ENCODE results near the gene TEPSIN. TPM values are rescaled to one million over a fixed set of nuclear protein-coding genes. Genes with fewer than 3 reads are reported as not detected.
A peak's percentile ranks its signal among the peaks of the same experiment; 100 is the strongest.

Gene TEPSIN
- polyA plus RNA-seq, 2 donors, result 21.6 to 40.3 TPM

- WGBS, 2 donors, result 28 to 40% methylated on average over 11 of the region's 11 CpGs
- Histone ChIP-seq H3K4me3 (ENCODE audit: low read depth in 1 of 2, low read length in 2 of 2) (no peak overlapping the region), H3K27ac (ENCODE audit: low read depth in 2 of 2, low read length in 1 of 2) (no peak overlapping the region), H3K4me1 (ENCODE audit: control insufficient read depth in 2 of 2, insufficient read depth in 2 of 2, low read length in 1 of 2) (peaks cover 6 to 20% of the 10 kb centered on the region in 2 donors), H3K36me3 (ENCODE audit: control insufficient read depth in 2 of 2, insufficient read depth in 2 of 2, low read length in 1 of 2) (peaks cover 0 to 4% of the 10 kb centered on the region in 2 donors), H3K27me3 (ENCODE audit: control insufficient read depth in 1 of 2, insufficient read depth in 2 of 2, low read length in 2 of 2) (no peaks in the 10 kb centered on the region), H3K9me3 (ENCODE audit: control insufficient read depth in 2 of 2, insufficient read depth in 1 of 2, low read depth in 1 of 2, low read length in 1 of 2) (no peaks in the 10 kb centered on the region)
Measured at GRCh38 chr17:81223762-81224130, 15.1 kb downstream of the TEPSIN start.

GRCh38 chr17:81222906-81223761 is 15.7 kb downstream of the TEPSIN start, which contains the start of gene CEP131:
TSS of gene CEP131 (minus strand) at chr17:81222965. CDS start at chr17:81220056, 2,909 bp downstream.
- H3K27ac ChIP-seq (ENCODE audit: low read depth in 2 of 2, low read length in 1 of 2), result peak within 1 kb of the TSS in 1 of 2 donors; percentile 65
- 1% methylated on average over 49 to 79 of the region's 79 CpGs for WGBS, 2 donors
- H3K36me3 ChIP-seq (ENCODE audit: control insufficient read depth in 2 of 2, insufficient read depth in 2 of 2, low read length in 1 of 2), result peaks cover 0 to 2% of the 10 kb centered on the region in 2 donors
- peaks cover 6 to 20% of the 10 kb centered on the region in 2 donors for H3K4me1 ChIP-seq (ENCODE audit: control insufficient read depth in 2 of 2, insufficient read depth in 2 of 2, low read length in 1 of 2)
- no peaks in the 10 kb centered on the region for H3K9me3 ChIP-seq (ENCODE audit: control insufficient read depth in 2 of 2, insufficient read depth in 1 of 2, low read depth in 1 of 2, low read length in 1 of 2)
- H3K27me3 ChIP-seq (ENCODE audit: control insufficient read depth in 1 of 2, insufficient read depth in 2 of 2, low read length in 2 of 2), result no peaks in the 10 kb centered on the region
- peak within 1 kb of the TSS; percentile 71 to 72 for H3K4me3 ChIP-seq (ENCODE audit: low read depth in 1 of 2, low read length in 2 of 2)

GRCh38 chr17:81222620-81222905 is 16.3 kb downstream of the TEPSIN start:
- H3K4me3 ChIP-seq (ENCODE audit: low read depth in 1 of 2, low read length in 2 of 2), result peak overlapping the region; percentile 71 to 72
- WGBS, 2 donors, result 0 to 1% methylated on average over 22 to 30 of the region's 30 CpGs
- no peaks in the 10 kb centered on the region for H3K27me3 ChIP-seq (ENCODE audit: control insufficient read depth in 1 of 2, insufficient read depth in 2 of 2, low read length in 2 of 2)
- no peaks in the 10 kb centered on the region for H3K9me3 ChIP-seq (ENCODE audit: control insufficient read depth in 2 of 2, insufficient read depth in 1 of 2, low read depth in 1 of 2, low read length in 1 of 2)
- H3K4me1 ChIP-seq (ENCODE audit: control insufficient read depth in 2 of 2, insufficient read depth in 2 of 2, low read length in 1 of 2), result peaks cover 6 to 20% of the 10 kb centered on the region in 2 donors
- no peak overlapping the region for H3K27ac ChIP-seq (ENCODE audit: low read depth in 2 of 2, low read length in 1 of 2)
- peaks cover 0 to 2% of the 10 kb centered on the region in 2 donors for H3K36me3 ChIP-seq (ENCODE audit: control insufficient read depth in 2 of 2, insufficient read depth in 2 of 2, low read length in 1 of 2)

- H3K4me3 ChIP-seq (ENCODE audit: low read depth in 1 of 2, low read length in 2 of 2), result peak overlapping the region; percentile 71 to 72
- H3K36me3 ChIP-seq (ENCODE audit: control insufficient read depth in 2 of 2, insufficient read depth in 2 of 2, low read length in 1 of 2), result peaks cover 0 to 2% of the 10 kb centered on the region in 2 donors
- H3K27ac ChIP-seq (ENCODE audit: low read depth in 2 of 2, low read length in 1 of 2), result no peak overlapping the region
- H3K4me1 ChIP-seq (ENCODE audit: control insufficient read depth in 2 of 2, insufficient read depth in 2 of 2, low read length in 1 of 2), result peaks cover 6 to 20% of the 10 kb centered on the region in 2 donors
- 18 to 23% methylated on average over 23 to 24 of the region's 24 CpGs for WGBS, 2 donors
- no peaks in the 10 kb centered on the region for H3K9me3 ChIP-seq (ENCODE audit: control insufficient read depth in 2 of 2, insufficient read depth in 1 of 2, low read depth in 1 of 2, low read length in 1 of 2)
- no peaks in the 10 kb centered on the region for H3K27me3 ChIP-seq (ENCODE audit: control insufficient read depth in 1 of 2, insufficient read depth in 2 of 2, low read length in 2 of 2)
Measured at GRCh38 chr17:81221842-81222619, 16.8 kb downstream of the TEPSIN start.

- Histone ChIP-seq H3K27ac (ENCODE audit: low read depth in 2 of 2, low read length in 1 of 2) (no peak overlapping the region), H3K4me1 (ENCODE audit: control insufficient read depth in 2 of 2, insufficient read depth in 2 of 2, low read length in 1 of 2) (peaks cover 6 to 20% of the 10 kb centered on the region in 2 donors)
- 54 to 62% methylated on average over 11 of the region's 11 CpGs for WGBS, 2 donors
Measured at GRCh38 chr17:81221371-81221841, 17.4 kb downstream of the TEPSIN start.

GRCh38 chr17:81219476-81220180 is 19.2 kb downstream of the TEPSIN start:
- 85 to 87% methylated on average over 19 to 24 of the region's 24 CpGs for WGBS, 2 donors
- Histone ChIP-seq H3K27ac (ENCODE audit: low read depth in 2 of 2, low read length in 1 of 2) (no peak overlapping the region), H3K36me3 (ENCODE audit: control insufficient read depth in 2 of 2, insufficient read depth in 2 of 2, low read length in 1 of 2) (peaks cover 0 to 2% of the 10 kb centered on the region in 2 donors), H3K4me1 (ENCODE audit: control insufficient read depth in 2 of 2, insufficient read depth in 2 of 2, low read length in 1 of 2) (peaks cover 6 to 20% of the 10 kb centered on the region in 2 donors), H3K27me3 (ENCODE audit: control insufficient read depth in 1 of 2, insufficient read depth in 2 of 2, low read length in 2 of 2) (no peaks in the 10 kb centered on the region), H3K9me3 (ENCODE audit: control insufficient read depth in 2 of 2, insufficient read depth in 1 of 2, low read depth in 1 of 2, low read length in 1 of 2) (no peaks in the 10 kb centered on the region), H3K4me3 (ENCODE audit: low read depth in 1 of 2, low read length in 2 of 2) (no peak overlapping the region)

More at GRCh38 chr17:81221371-81221841, 17.4 kb downstream of the TEPSIN start:
- Histone ChIP-seq H3K4me3 (ENCODE audit: low read depth in 1 of 2, low read length in 2 of 2) (no peak overlapping the region), H3K27me3 (ENCODE audit: control insufficient read depth in 1 of 2, insufficient read depth in 2 of 2, low read length in 2 of 2) (no peaks in the 10 kb centered on the region), H3K9me3 (ENCODE audit: control insufficient read depth in 2 of 2, insufficient read depth in 1 of 2, low read depth in 1 of 2, low read length in 1 of 2) (no peaks in the 10 kb centered on the region), H3K36me3 (ENCODE audit: control insufficient read depth in 2 of 2, insufficient read depth in 2 of 2, low read length in 1 of 2) (peaks cover 0 to 2% of the 10 kb centered on the region in 2 donors)

- H3K27me3 ChIP-seq (ENCODE audit: control insufficient read depth in 1 of 2, insufficient read depth in 2 of 2, low read length in 2 of 2), result no peaks in the 10 kb centered on the region
- peaks cover 6 to 20% of the 10 kb centered on the region in 2 donors for H3K4me1 ChIP-seq (ENCODE audit: control insufficient read depth in 2 of 2, insufficient read depth in 2 of 2, low read length in 1 of 2)
- no peaks in the 10 kb centered on the region for H3K9me3 ChIP-seq (ENCODE audit: control insufficient read depth in 2 of 2, insufficient read depth in 1 of 2, low read depth in 1 of 2, low read length in 1 of 2)
- no peak overlapping the region for H3K4me3 ChIP-seq (ENCODE audit: low read depth in 1 of 2, low read length in 2 of 2)
- peaks cover 0 to 2% of the 10 kb centered on the region in 2 donors for H3K36me3 ChIP-seq (ENCODE audit: control insufficient read depth in 2 of 2, insufficient read depth in 2 of 2, low read length in 1 of 2)
- WGBS, 2 donors, result 94 to 96% methylated on average over 11 of the region's 11 CpGs
- no peak overlapping the region for H3K27ac ChIP-seq (ENCODE audit: low read depth in 2 of 2, low read length in 1 of 2)
Measured at GRCh38 chr17:81218991-81219390, 19.9 kb downstream of the TEPSIN start.

- WGBS, 2 donors, result 89 to 90% methylated on average over 13 of the region's 13 CpGs
- Histone ChIP-seq H3K36me3 (ENCODE audit: control insufficient read depth in 2 of 2, insufficient read depth in 2 of 2, low read length in 1 of 2) (peaks cover 0 to 2% of the 10 kb centered on the region in 2 donors), H3K9me3 (ENCODE audit: control insufficient read depth in 2 of 2, insufficient read depth in 1 of 2, low read depth in 1 of 2, low read length in 1 of 2) (no peaks in the 10 kb centered on the region), H3K4me3 (ENCODE audit: low read depth in 1 of 2, low read length in 2 of 2) (no peak overlapping the region), H3K4me1 (ENCODE audit: control insufficient read depth in 2 of 2, insufficient read depth in 2 of 2, low read length in 1 of 2) (peaks cover 6 to 19% of the 10 kb centered on the region in 2 donors), H3K27ac (ENCODE audit: low read depth in 2 of 2, low read length in 1 of 2) (no peak overlapping the region), H3K27me3 (ENCODE audit: control insufficient read depth in 1 of 2, insufficient read depth in 2 of 2, low read length in 2 of 2) (no peaks in the 10 kb centered on the region)
Measured at GRCh38 chr17:81218459-81218858, 20.4 kb downstream of the TEPSIN start.

GRCh38 chr17:81217491-81217890 is 21.4 kb downstream of the TEPSIN start:
- WGBS, 2 donors, result 93 to 94% methylated on average over 18 of the region's 18 CpGs
- Histone ChIP-seq H3K27me3 (ENCODE audit: control insufficient read depth in 1 of 2, insufficient read depth in 2 of 2, low read length in 2 of 2) (no peaks in the 10 kb centered on the region), H3K36me3 (ENCODE audit: control insufficient read depth in 2 of 2, insufficient read depth in 2 of 2, low read length in 1 of 2) (peaks cover 0 to 2% of the 10 kb centered on the region in 2 donors), H3K27ac (ENCODE audit: low read depth in 2 of 2, low read length in 1 of 2) (no peak overlapping the region), H3K9me3 (ENCODE audit: control insufficient read depth in 2 of 2, insufficient read depth in 1 of 2, low read depth in 1 of 2, low read length in 1 of 2) (no peaks in the 10 kb centered on the region), H3K4me1 (ENCODE audit: control insufficient read depth in 2 of 2, insufficient read depth in 2 of 2, low read length in 1 of 2) (peaks cover 6 to 15% of the 10 kb centered on the region in 2 donors), H3K4me3 (ENCODE audit: low read depth in 1 of 2, low read length in 2 of 2) (no peak overlapping the region)
